GM12878 (cell line): ENCODE results near the gene MSH3. TPM values are rescaled to one million over a fixed set of nuclear protein-coding genes. Genes with fewer than 3 reads are reported as not detected.

ENCODE experiments used
- ATAC-seq: fragments of 200-7000 bp; cut with Tn5 transposase; 3 replicates; pipeline ENCODE4 v1.9.1; 2020; ENCODE audit warnings: mild to moderate bottlenecking, moderate library complexity
- BruUV-seq: library from RNA; stranded (reverse); fragments of 400-500 nt; replicated peaks from 2 replicates; lab custom pipeline; 2021; lab: Mats Ljungman, UMichigan
- CTCF ChIA-PET: fragments of 300-600 bp; sonication (Branson Sonifier 250); formaldehyde crosslinking; extraction: SDS; loops from one replicate; lab custom pipeline; 2021; ENCODE audit warnings: inconsistent platforms; lab: Yijun Ruan, JAX
- POLR2A ChIA-PET: fragments of 350-600 bp; formaldehyde crosslinking; extraction: SDS; loops from one replicate; lab custom pipeline; 2021; ENCODE audit warnings: inconsistent platforms; lab: Charles Lee
- RAD21 ChIA-PET: fragments of 300-600 bp; sonication (Branson Sonifier 250); formaldehyde crosslinking; loops from one replicate; lab custom pipeline; 2023; ENCODE audit warnings: antibody characterized with exemption; ENCODE audit not compliant: unreplicated experiment; lab: Charles Lee
- SMC1A ChIA-PET: fragments of 300-600 bp; sonication (Branson Sonifier 250); formaldehyde crosslinking; loops from one replicate; lab custom pipeline; 2023; ENCODE audit not compliant: unreplicated experiment, uncharacterized antibody; lab: Charles Lee
- DNase-seq: peaks from one replicate; pipeline ENCODE4 v3.0.0-alpha.2; 2011; ENCODE audit warnings: low read depth, low spot score
- FAIRE-seq: peaks from 3 replicates; lab custom pipeline; 2011; peaks lifted over from hg19 to GRCh38; lab: Jason Lieb, UNC
- H2AFZ ChIP-seq: 2 replicates; pipeline ENCODE4 v1.6.0; 2011; ENCODE audit warnings: low read depth, low read length, control low read depth; ENCODE audit not compliant: control insufficient read depth
- H3K27ac ChIP-seq: 2 replicates; pipeline ENCODE4 v1.5.1; 2011; ENCODE audit warnings: control low read depth; ENCODE audit not compliant: control insufficient read depth, insufficient read depth
- H3K27me3 ChIP-seq, 2 experiments: replicated peaks in 1 of 2; 2 replicates each; pipeline versions ENCODE4 v1.6.0 to v1.6.1; 2011; ENCODE audit warnings: low read length in 1 of 2; ENCODE audit not compliant: control insufficient read depth in 2 of 2, insufficient read depth in 2 of 2
- H3K36me3 ChIP-seq, 2 experiments: 2 replicates each; pipeline ENCODE4 v1.5.1; 2011; ENCODE audit warnings: low read length in 1 of 2; ENCODE audit not compliant: control insufficient read depth in 2 of 2, insufficient read depth in 2 of 2
- H3K4me1 ChIP-seq: 2 replicates; pipeline ENCODE4 v1.6.1; 2011; ENCODE audit warnings: mild to moderate bottlenecking, low read length, moderate library complexity, mixed read lengths; ENCODE audit not compliant: control insufficient read depth, insufficient read depth
- H3K4me2 ChIP-seq: 2 replicates; pipeline ENCODE4 v1.6.0; 2011; ENCODE audit warnings: control low read depth; ENCODE audit not compliant: control insufficient read depth, insufficient read depth
- H3K4me3 ChIP-seq: fragments of 200-600 bp; sonication (generic); 2 replicates; pipeline ENCODE4 v1.5.1; 2016
- H3K79me2 ChIP-seq: 2 replicates; pipeline ENCODE4 v1.6.0; 2011; ENCODE audit warnings: low read length; ENCODE audit not compliant: control insufficient read depth, insufficient read depth
- H3K9ac ChIP-seq: 2 replicates; pipeline ENCODE4 v1.8.0; 2011; ENCODE audit warnings: low read length, control low read depth, mixed read lengths; ENCODE audit not compliant: control insufficient read depth, insufficient read depth
- H3K9me3 ChIP-seq: replicated peaks from 3 replicates; pipeline ENCODE4 v1.5.1; 2011; ENCODE audit warnings: mild to moderate bottlenecking, low read length; ENCODE audit not compliant: control insufficient read depth, insufficient read depth
- H4K20me1 ChIP-seq: 2 replicates; pipeline ENCODE4 v1.6.0; 2011; ENCODE audit not compliant: control insufficient read depth, insufficient read depth
- ETV6 ChIP-seq, 2 experiments: fragments of 450-650 bp in 1 of 2; IDR thresholded peaks in 1 of 2; conservative IDR thresholded peaks in 1 of 2; 2 replicates each; pipeline ENCODE4 v1.6.1; 2014; ENCODE audit warnings: antibody characterized with exemption in 1 of 2, borderline replicate concordance in 1 of 2, low read depth in 1 of 2, mild to moderate bottlenecking in 1 of 2, moderate library complexity in 1 of 2
- FOS ChIP-seq: IDR thresholded peaks from 3 replicates; pipeline ENCODE4 v1.6.1; 2011; ENCODE audit warnings: borderline replicate concordance; ENCODE audit not compliant: insufficient read length; ENCODE audit errors: extremely low read depth
- GATAD2B ChIP-seq: fragments of 450-650 bp; conservative IDR thresholded peaks from 2 replicates; pipeline ENCODE4 v1.6.1; 2017; ENCODE audit warnings: low read depth, mild to moderate bottlenecking, moderate library complexity
- HDGF ChIP-seq: fragments of 450-650 bp; IDR thresholded peaks from 2 replicates; pipeline ENCODE4 v1.6.1; 2016; ENCODE audit warnings: antibody characterized with exemption
- IKZF2 ChIP-seq, 2 experiments: fragments of 450-650 bp; IDR thresholded peaks; 2 replicates each; pipeline ENCODE4 v1.6.1; 2017; ENCODE audit warnings: mild to moderate bottlenecking in 2 of 2, moderate library complexity in 2 of 2
- MEF2B ChIP-seq: fragments of 450-650 bp; IDR thresholded peaks from 2 replicates; pipeline ENCODE4 v1.6.1; 2018; ENCODE audit warnings: mild to moderate bottlenecking, moderate library complexity; ENCODE audit not compliant: partially characterized antibody, poor library complexity, severe bottlenecking
- NR2F1 ChIP-seq: fragments of 450-650 bp; conservative IDR thresholded peaks from 2 replicates; pipeline ENCODE4 v1.6.1; 2017; ENCODE audit warnings: mild to moderate bottlenecking
- RBBP5 ChIP-seq: fragments of 200-600 bp; sonication (generic); conservative IDR thresholded peaks from 2 replicates; pipeline ENCODE4 v1.6.1; 2016
- SIN3A ChIP-seq: IDR thresholded peaks from 2 replicates; pipeline ENCODE4 v1.6.1; 2012; ENCODE audit warnings: low read depth, low read length, improper control_type of control experiment
- TBL1XR1 ChIP-seq: IDR thresholded peaks from 2 replicates; pipeline ENCODE4 v1.6.1; 2012; ENCODE audit warnings: low read depth, low read length, improper control_type of control experiment
- YY1 ChIP-seq: IDR thresholded peaks from 2 replicates; pipeline ENCODE4 v1.6.1; 2011; ENCODE audit warnings: low read depth, mild to moderate bottlenecking, low read length
- ZNF207 ChIP-seq: fragments of 450-650 bp; IDR thresholded peaks from 2 replicates; pipeline ENCODE4 v1.6.1; 2014; ENCODE audit warnings: antibody characterized with exemption, mild to moderate bottlenecking, borderline replicate concordance
- ZNF217 ChIP-seq: fragments of 450-650 bp; IDR thresholded peaks from 2 replicates; pipeline ENCODE4 v1.6.1; 2017; ENCODE audit warnings: antibody characterized with exemption, mild to moderate bottlenecking
- WGBS: methylation state at CpG from one replicate; pipeline ENCODE4 v1.1.6; 2016; ENCODE audit warnings: low lambda C conversion rate; ENCODE audit not compliant: insufficient replicate concordance, insufficient coverage; ENCODE audit errors: missing lambda C conversion rate; 5-methylcytosine and 5-hydroxymethylcytosine counted together
- in situ Hi-C: fragments of 300-500 bp; cut with MboI; formaldehyde crosslinking; loops from 9 replicates; pipeline ENCODE4 v1.14.3; 2018; ENCODE audit warnings: mixed read lengths
- intact Hi-C: fragments of 100-400 bp; cut with micrococcal nuclease; formaldehyde crosslinking; loops from one replicate; pipeline ENCODE4 v1.14.2; 2022; ENCODE audit not compliant: unreplicated experiment
- polyA plus RNA-seq, 11 experiments: library from polyadenylated mRNA; depleted of rRNA in 4 of 11; unstranded in 6 of 11; stranded (reverse) in 5 of 11; fragments of >200 nt; fragmentation: Nextera tagmentation in 4 of 11; fragmentation: Illumina TruSeq in 1 of 11; extraction: Ambion mirVana in 4 of 11; extraction: Trizol in 1 of 11; gene quantifications; 1 replicate in 1 of 11; 2 replicates in 10 of 11; pipeline versions ENCODE4 v1.2.1 to v1.2.3, GENCODE V29; 2011 to 2016; ENCODE audit warnings: inconsistent platforms in 2 of 11, missing spikeins in 2 of 11, low read depth in 1 of 11
- total RNA-seq, 4 experiments: library from RNA; depleted of rRNA in 3 of 4; stranded (reverse); fragments of >200 nt in 3 of 4; fragmentation: Illumina TruSeq in 1 of 4; extraction: Trizol in 1 of 4; gene quantifications; 2 replicates each; pipeline versions ENCODE4 v1.2.1 to v1.2.3, GENCODE V29; 2013 to 2021
- TF ChIP-seq, protein P1 (sequence below): fragments of 450-650 bp; conservative IDR thresholded peaks from 2 replicates; pipeline ENCODE4 v1.6.1; 2017; ENCODE audit warnings: mild to moderate bottlenecking, moderate library complexity
- TF ChIP-seq, protein P2 (sequence below): IDR thresholded peaks from 2 replicates; pipeline ENCODE4 v1.6.1; 2012; ENCODE audit warnings: low read depth, low read length, improper control_type of control experiment
- TF ChIP-seq, protein P3 (sequence below): fragments of 450-650 bp; IDR thresholded peaks from 2 replicates; pipeline ENCODE4 v1.6.1; 2017; ENCODE audit warnings: mild to moderate bottlenecking, low read depth, inconsistent platforms; ENCODE audit not compliant: poor library complexity, severe bottlenecking

MSH3 gene
- total and polyA plus RNA-seq, 10 of the 15 experiments (the other 5 are each of a cell fraction or from before 2014, with no cell fraction given): 4.7 to 17.5 (median 12.2) TPM

DNA sequence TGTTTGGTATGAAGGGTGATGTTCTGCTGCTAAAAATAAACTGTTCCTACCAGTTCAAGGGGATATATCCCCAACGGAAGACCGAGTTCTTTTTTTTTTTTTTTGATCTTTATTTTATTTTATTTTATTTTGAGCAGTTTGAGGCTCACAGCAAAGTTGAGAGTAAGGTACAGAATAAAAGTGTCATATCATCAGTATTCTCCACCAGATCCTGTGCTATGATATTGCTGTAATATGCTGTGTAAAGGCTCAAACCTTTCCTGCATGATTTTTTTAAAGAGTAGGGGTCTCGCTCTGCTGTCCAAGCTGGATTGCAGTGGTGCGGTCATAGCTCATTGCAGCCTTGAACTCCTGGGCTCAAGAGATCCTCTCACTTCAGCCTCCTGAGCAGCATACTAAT is 35.2 kb downstream of the MSH3 start:
- SMC1A ChIA-PET: interaction anchor here (1.2 kb wide), 1 partner anchor 421 kb away, joined by 3 read pairs; no protein-coding TSS in a partner anchor
- FAIRE-seq (no peak), DNase-seq (no peak), ATAC-seq (no peak)
- Histone ChIP-seq H3K27me3 (no peaks in the 10 kb centered on the region), H2AFZ (no peak overlapping the region), H3K9ac (no peak overlapping the region), H3K4me1 (no peaks in the 10 kb centered on the region), H3K79me2 (no peaks in the 10 kb centered on the region), H3K4me2 (no peak overlapping the region), H3K4me3 (no peak overlapping the region), H3K27ac (no peak overlapping the region), H3K9me3 (no peaks in the 10 kb centered on the region), H3K36me3 (no peaks in the 10 kb centered on the region; a peak in 2 of 4 replicates), H4K20me1 (no peaks in the 10 kb centered on the region)
- BruUV-seq: no TSS peak
- CTCF ChIA-PET: interaction anchor here (0.9 to 4.9 kb wide), 5 partner anchors 13 to 506 kb away, joined by 3 to 24 read pairs (median 4); no protein-coding TSS in a partner anchor
- WGBS: 96% methylated on average over 4 of the region's 4 CpGs
- RAD21 ChIA-PET: no interaction called here
- POLR2A ChIA-PET: no interaction called here
- in situ Hi-C loops (no loop called here), intact Hi-C loops (loop anchor here (5.0 kb wide), 2 partner anchors 418 to 613 kb away; partner anchors contain the start of gene ZCCHC9)
- TF ChIP-seq ZNF217: no peak
- TF ChIP-seq ETV6 (conservative IDR thresholded peaks at IDR 0.05 in 1 of 2, IDR thresholded peaks at IDR 0.05 in 1 of 2; ENCODE audit: borderline replicate concordance in 1 of 2, low read depth in 1 of 2): no peak
- TF ChIP-seq, protein P1, sequence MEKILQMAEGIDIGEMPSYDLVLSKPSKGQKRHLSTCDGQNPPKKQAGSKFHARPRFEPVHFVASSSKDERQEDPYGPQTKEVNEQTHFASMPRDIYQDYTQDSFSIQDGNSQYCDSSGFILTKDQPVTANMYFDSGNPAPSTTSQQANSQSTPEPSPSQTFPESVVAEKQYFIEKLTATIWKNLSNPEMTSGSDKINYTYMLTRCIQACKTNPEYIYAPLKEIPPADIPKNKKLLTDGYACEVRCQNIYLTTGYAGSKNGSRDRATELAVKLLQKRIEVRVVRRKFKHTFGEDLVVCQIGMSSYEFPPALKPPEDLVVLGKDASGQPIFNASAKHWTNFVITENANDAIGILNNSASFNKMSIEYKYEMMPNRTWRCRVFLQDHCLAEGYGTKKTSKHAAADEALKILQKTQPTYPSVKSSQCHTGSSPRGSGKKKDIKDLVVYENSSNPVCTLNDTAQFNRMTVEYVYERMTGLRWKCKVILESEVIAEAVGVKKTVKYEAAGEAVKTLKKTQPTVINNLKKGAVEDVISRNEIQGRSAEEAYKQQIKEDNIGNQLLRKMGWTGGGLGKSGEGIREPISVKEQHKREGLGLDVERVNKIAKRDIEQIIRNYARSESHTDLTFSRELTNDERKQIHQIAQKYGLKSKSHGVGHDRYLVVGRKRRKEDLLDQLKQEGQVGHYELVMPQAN: no peak
- TF ChIP-seq ZNF207: no peak
- TF ChIP-seq FOS: no peak
- no peak for TF ChIP-seq TBL1XR1
- no peak for TF ChIP-seq MEF2B
- TF ChIP-seq NR2F1: no peak
- TF ChIP-seq GATAD2B: no peak
- TF ChIP-seq, protein P2, sequence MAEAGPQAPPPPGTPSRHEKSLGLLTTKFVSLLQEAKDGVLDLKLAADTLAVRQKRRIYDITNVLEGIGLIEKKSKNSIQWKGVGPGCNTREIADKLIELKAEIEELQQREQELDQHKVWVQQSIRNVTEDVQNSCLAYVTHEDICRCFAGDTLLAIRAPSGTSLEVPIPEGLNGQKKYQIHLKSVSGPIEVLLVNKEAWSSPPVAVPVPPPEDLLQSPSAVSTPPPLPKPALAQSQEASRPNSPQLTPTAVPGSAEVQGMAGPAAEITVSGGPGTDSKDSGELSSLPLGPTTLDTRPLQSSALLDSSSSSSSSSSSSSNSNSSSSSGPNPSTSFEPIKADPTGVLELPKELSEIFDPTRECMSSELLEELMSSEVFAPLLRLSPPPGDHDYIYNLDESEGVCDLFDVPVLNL: no peak
- no peak for TF ChIP-seq RBBP5
- TF ChIP-seq, protein P3, sequence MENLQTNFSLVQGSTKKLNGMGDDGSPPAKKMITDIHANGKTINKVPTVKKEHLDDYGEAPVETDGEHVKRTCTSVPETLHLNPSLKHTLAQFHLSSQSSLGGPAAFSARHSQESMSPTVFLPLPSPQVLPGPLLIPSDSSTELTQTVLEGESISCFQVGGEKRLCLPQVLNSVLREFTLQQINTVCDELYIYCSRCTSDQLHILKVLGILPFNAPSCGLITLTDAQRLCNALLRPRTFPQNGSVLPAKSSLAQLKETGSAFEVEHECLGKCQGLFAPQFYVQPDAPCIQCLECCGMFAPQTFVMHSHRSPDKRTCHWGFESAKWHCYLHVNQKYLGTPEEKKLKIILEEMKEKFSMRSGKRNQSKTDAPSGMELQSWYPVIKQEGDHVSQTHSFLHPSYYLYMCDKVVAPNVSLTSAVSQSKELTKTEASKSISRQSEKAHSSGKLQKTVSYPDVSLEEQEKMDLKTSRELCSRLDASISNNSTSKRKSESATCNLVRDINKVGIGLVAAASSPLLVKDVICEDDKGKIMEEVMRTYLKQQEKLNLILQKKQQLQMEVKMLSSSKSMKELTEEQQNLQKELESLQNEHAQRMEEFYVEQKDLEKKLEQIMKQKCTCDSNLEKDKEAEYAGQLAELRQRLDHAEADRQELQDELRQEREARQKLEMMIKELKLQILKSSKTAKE: no peak
- no peak for TF ChIP-seq YY1
- TF ChIP-seq IKZF2 (IDR thresholded peaks at IDR 0.05): no peak
- no peak for TF ChIP-seq HDGF
- TF ChIP-seq SIN3A: no peak
